GM15510 (cell line): ENCODE measurements around the gene DIAPH2.

ENCODE experiments used
- POLR2A ChIP-seq: IDR thresholded peaks from 3 replicates; pipeline ENCODE4 v1.6.1; 2011; ENCODE audit warnings: borderline replicate concordance; ENCODE audit not compliant: insufficient read length; ENCODE audit errors: extremely low read depth

Gene DIAPH2

DNA sequence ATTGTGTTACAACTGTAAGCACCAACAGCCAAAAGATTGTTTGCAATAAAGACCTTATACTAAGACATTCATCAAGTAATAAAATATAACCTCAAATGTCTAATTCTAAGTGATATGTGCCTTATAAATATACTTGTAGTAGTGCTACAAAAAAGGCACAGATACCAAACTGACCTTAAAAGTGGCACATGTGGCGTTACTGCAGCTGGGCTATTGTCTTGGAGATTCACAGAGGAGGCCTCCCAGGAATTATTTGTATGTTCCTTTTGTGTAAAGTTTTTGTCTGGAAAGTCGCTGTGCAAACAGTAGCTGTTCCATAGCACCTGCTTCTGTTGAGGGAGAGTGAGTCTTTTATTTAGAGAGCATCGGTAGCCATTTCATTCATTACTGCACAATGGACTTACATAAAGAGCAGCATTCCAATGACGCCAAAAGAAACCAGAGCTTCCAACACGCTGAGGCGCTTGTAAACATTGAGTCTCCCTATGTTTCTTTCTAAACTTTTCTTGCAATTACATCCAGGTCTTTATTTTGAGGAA lies 342.8 kb downstream of the DIAPH2 start:
- TF ChIP-seq POLR2A: no peak

GRCh38 chrX:97030463-97030862 lies 345.8 kb downstream of the DIAPH2 start:
- TF ChIP-seq POLR2A: no peak

DNA sequence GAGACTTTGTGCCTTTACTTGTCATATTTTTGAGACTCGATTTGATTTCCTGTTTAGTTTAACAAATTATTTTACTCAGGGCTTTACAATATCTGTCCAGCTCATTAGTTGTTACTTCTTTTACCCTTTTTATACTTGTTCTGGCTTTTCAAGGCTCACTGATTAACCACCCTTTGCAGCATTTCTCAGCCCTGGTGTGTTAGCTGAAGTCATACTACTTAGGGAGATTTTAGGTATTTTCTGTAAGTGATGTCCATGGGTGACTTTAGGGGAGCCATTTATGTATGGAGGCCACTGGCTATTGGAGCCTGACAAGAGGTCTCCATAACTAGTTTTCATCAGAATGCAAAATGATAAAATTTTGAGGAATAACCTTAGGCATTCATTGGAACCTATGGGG lies 346.3 kb downstream of the DIAPH2 start:
- no peak for TF ChIP-seq POLR2A

- TF ChIP-seq POLR2A: no peak
Measured at GRCh38 chrX:97039363-97040029, 354.9 kb downstream of the DIAPH2 start.

GRCh38 chrX:97045470-97045869 lies 360.8 kb downstream of the DIAPH2 start:
- no peak for TF ChIP-seq POLR2A

DNA sequence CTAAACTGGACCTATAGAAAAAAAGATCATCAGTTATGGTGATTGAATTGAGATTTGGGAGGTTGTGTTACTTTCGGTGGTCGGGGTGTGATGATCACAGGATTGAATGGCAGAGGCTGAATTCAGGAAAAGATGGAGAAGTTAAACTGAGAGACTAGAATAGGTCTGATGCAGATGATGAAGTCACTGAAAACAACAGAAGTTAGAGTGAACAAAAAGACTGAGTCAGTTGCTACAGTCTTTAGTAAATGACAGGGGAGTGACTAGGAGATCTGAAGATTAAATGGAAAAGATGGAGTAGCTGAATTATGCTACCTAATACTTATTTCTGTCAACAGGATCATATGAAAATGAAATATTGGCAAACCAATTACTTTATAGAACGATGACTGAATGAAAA lies 362.2 kb downstream of the DIAPH2 start:
- no peak for TF ChIP-seq POLR2A

- TF ChIP-seq POLR2A: no peak
Measured at GRCh38 chrX:97050392-97050791, 365.8 kb downstream of the DIAPH2 start.

DNA sequence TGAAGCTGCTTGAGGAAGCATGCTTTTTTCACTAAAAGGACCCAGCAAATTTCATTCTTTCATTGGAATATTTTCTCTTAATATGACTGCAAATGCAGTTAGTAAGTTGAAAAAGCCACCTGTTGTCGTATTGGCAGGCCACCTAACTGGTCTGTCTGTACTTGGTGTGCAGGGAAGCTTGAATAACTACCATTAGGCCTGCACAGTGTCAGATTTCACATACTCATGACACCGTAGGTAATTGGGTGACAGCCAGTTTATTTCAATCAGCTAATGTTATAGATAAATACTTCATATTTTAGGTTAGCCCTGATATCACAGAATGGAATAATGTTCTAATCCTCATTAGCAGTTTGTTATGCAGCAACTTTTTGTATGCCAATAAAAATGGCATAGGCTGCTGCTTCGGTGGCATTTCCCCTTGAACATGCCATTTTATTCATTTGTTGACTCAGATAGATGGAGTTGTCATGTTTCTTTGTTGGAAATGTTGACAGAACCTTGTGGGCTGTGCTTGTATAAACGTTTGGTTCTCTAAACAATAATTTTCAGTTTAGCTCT lies 372.8 kb downstream of the DIAPH2 start:
- TF ChIP-seq POLR2A: no peak

- no peak for TF ChIP-seq POLR2A
Measured at GRCh38 chrX:97060020-97060419, 375.4 kb downstream of the DIAPH2 start.

DNA sequence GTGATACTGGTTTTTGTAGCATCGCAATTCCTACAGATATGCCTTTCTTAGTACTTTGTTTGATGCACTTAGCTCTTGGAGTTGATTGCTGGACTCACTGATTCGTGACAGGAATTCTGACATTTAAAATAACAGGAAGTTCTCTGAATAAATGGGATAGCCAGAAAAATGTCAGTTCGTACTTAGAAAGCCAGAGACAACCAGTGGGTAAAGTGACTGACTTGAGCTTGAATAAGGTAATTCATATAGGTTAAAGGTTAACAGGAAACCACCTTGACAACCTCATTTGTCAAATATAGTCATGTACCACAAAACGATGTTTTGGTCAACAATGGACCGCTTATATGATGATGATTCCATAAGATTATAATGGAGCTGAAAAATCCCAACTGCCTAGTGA lies 380.4 kb downstream of the DIAPH2 start:
- no peak for TF ChIP-seq POLR2A

DNA sequence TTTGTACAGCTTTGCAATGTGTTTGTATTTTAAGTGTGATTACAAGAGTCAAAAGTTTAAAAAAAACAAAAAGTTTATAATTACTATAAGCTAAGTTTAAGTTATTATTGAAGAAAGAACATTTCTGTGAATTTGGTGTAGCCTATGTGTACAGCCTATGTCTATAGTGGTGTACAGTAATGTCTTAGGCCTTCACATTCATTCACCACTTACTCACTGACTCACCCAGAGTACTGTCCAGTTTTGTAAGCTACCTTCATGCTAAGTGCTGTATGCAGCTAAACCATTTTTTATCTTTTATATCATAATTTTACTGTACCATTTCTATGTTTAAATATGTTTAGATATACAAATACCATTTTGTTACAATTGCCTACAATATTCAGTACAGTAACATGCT lies 381.3 kb downstream of the DIAPH2 start:
- no peak for TF ChIP-seq POLR2A

GRCh38 chrX:97066381-97066780 lies 381.7 kb downstream of the DIAPH2 start:
- no peak for TF ChIP-seq POLR2A

DNA sequence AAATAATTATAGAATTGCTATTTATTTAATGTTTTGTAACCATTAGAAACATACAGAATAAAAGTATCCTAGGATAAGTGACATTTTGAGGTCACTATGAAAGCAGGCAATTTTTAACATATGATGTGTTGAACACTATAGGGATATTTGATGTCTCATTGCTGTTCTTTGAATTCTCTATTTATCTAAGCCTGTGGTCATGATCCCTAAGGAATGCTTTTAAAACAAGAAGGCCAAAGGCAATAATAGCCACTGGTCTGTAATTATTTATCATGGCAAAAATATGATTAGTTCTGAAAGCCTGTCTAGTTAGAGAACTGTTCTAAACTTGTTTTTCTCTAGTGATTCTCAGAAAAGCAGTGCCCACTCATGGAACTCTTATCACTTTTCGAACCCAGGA lies 385.7 kb downstream of the DIAPH2 start:
- TF ChIP-seq POLR2A: no peak

- TF ChIP-seq POLR2A: no peak
Measured at GRCh38 chrX:97074400-97074799, 389.8 kb downstream of the DIAPH2 start.

DNA sequence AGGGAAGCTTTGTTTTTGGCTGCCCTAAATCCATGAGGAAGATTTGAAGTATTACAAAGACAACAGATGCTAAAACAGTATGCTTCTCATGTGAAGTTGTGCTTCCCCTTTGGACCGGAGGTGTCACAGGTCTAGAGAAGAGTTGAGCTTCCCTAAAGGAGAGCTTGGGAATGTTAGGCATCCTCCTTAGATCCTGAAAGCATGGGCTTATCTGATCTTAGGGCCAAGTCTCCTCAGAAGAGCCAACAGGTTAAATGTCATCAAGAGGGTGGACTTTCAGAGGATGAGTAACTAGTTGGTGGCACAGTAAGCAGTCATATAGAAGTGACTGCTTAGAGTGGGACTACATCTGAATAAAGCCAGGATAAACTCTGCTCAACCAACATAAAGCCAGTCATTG lies 404.5 kb downstream of the DIAPH2 start:
- TF ChIP-seq POLR2A: no peak

DNA sequence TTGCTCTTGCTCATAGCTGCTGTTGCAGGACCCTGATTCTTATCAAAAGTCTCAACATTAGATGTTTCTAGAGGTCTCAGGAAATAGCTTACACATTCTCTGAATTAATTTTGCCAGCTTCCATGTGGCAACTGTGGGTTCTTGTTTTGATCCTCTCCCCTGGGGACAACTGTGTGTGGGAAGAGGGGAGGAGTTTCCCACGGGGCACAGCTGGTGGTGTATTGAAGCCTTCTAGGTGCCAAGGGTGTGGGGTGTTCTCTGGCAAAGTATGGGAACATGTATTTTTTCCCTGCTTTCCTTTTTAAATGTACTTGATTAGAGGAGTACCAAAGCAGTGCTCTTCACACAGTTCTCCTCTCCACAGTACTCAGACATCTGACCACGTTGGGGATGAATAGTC lies 411.7 kb downstream of the DIAPH2 start:
- no peak for TF ChIP-seq POLR2A
